Choroid plexus epithelial cell (primary cell): Measurements from ENCODE around the gene DPH2.
A peak's percentile ranks its signal among the peaks of the same experiment; 100 is the strongest.

ENCODE experiments used
- DNase-seq: peaks from one replicate; pipeline ENCODE4 v3.0.0-alpha.2; 2010; ENCODE audit warnings: low read depth
- H3K4me3 ChIP-seq: 2 replicates; pipeline ENCODE4 v1.5.1; 2011; ENCODE audit warnings: low read depth, mild to moderate bottlenecking, control low read depth, low read length, moderate library complexity
- TF ChIP-seq, protein P1 (sequence below): conservative IDR thresholded peaks from 2 replicates; pipeline ENCODE4 v1.5.1; 2011; ENCODE audit warnings: low read depth, mild to moderate bottlenecking, control low read depth, inconsistent platforms, low read length, moderate library complexity

Gene DPH2, protein sequence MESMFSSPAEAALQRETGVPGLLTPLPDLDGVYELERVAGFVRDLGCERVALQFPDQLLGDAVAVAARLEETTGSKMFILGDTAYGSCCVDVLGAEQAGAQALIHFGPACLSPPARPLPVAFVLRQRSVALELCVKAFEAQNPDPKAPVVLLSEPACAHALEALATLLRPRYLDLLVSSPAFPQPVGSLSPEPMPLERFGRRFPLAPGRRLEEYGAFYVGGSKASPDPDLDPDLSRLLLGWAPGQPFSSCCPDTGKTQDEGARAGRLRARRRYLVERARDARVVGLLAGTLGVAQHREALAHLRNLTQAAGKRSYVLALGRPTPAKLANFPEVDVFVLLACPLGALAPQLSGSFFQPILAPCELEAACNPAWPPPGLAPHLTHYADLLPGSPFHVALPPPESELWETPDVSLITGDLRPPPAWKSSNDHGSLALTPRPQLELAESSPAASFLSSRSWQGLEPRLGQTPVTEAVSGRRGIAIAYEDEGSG

GRCh38 chr1:43969746-43970466, at the start of gene DPH2:
Gene DPH2 (plus strand): TSS chr1:43970010. CDS start chr1:43970176, 166 bp downstream.
- peak within 1 kb of the TSS; percentile 97 for H3K4me3 ChIP-seq
- TF ChIP-seq, protein P1, sequence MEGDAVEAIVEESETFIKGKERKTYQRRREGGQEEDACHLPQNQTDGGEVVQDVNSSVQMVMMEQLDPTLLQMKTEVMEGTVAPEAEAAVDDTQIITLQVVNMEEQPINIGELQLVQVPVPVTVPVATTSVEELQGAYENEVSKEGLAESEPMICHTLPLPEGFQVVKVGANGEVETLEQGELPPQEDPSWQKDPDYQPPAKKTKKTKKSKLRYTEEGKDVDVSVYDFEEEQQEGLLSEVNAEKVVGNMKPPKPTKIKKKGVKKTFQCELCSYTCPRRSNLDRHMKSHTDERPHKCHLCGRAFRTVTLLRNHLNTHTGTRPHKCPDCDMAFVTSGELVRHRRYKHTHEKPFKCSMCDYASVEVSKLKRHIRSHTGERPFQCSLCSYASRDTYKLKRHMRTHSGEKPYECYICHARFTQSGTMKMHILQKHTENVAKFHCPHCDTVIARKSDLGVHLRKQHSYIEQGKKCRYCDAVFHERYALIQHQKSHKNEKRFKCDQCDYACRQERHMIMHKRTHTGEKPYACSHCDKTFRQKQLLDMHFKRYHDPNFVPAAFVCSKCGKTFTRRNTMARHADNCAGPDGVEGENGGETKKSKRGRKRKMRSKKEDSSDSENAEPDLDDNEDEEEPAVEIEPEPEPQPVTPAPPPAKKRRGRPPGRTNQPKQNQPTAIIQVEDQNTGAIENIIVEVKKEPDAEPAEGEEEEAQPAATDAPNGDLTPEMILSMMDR, result no peak
- peak; percentile 99 for DNase-seq

DNA sequence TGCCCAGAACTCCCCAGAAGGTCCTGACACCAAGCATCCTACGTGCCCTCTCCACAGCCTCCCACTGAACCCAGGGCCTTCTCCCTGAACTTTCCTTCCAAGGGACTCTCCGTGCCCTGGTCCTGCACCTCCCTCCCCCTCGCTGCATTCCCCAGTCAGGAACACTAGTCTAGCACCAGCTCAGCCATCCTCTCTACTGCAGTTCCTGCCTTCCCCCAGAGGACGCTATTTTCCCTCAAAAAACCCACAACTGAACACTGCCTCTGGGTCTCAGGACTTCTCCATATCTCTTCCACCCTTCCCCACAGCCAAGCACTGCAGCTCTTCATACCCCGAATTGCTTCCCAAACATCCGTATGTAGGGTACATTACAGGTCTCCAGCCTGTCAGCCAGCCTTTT, 48.8 kb upstream of the DPH2 start:
- no peak overlapping the region for H3K4me3 ChIP-seq
- TF ChIP-seq, protein P1, result no peak

DNA sequence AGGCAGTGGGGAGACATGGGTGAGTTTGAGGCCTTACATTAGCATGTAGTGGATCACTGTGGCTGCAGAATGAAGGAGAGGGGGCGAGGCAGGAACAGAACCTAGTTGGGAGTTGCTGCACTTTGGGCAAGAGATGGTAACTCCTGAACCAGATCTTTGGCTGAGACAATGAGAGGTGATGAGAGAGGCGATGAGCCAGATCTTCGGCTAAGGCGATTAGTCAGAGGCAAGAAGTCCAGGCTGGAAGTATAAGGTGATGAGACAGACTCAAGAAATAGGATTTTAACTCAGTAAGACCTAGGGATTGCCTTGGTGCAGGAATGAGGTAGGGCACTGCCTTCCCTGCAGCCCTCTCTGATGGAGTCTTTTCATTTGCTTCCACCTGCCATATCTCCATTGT, 45.3 kb upstream of the DPH2 start:
- DNase-seq, result no peak
- TF ChIP-seq, protein P1, result no peak
- no peak overlapping the region for H3K4me3 ChIP-seq

More for the DNA sequence above, 48.8 kb upstream of the DPH2 start:
- no peak for DNase-seq

- TF ChIP-seq, protein P1, result no peak
- no peak for DNase-seq
- no peak overlapping the region for H3K4me3 ChIP-seq
These were observed 44.0 kb upstream of the DPH2 start for GRCh38 chr1:43925846-43926245.

DNA sequence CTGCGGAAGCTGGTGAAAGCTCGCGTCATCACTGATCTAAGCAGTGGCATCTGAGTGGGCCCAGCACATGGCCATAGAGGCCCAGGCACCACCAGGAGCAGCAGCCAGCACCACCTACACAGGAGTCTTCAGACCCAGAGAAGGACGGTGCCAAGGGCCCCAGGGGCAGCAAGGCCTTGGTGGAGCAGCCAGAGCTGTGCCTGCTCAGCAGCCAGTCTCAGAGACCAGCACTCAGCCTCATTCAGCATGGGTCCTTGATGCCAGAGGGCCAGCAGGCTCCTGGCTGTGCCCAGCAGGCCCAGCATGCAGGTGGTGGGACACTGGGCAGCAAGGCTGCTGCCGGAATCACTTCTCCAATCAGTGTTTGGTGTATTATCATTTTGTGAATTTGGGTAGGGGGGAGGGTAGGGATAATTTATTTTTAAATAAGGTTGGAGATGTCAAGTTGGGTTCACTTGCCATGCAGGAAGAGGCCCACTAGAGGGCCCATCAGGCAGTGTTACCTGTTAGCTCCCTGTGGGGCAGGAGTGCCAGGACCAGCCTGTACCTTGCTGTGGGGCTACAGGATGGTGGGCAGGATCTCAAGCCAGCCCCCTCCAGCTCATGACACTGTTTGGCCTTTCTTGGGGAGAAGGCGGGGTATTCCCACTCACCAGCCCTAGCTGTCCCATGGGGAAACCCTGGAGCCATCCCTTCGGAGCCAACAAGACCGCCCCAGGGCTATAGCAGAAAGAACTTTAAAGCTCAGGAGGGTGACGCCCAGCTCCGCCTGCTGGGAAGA, 39.5 kb upstream of the DPH2 start:
- DNase-seq, result no peak
- TF ChIP-seq, protein P1, result peak; percentile 52
- no peak overlapping the region for H3K4me3 ChIP-seq

- H3K4me3 ChIP-seq, result no peak overlapping the region
- DNase-seq, result no peak
- TF ChIP-seq, protein P1, result no peak
These were observed 38.9 kb upstream of the DPH2 start for GRCh38 chr1:43930949-43931275.
